IPS DF 6.9 (cell line): ENCODE data around the gene BTG3.

Experiments used
- DNase-seq: peaks from one replicate; pipeline ENCODE4 v3.0.0-alpha.2; 2013; ENCODE audit warnings: low read depth, low spot score
- H3K27ac ChIP-seq: one replicate; pipeline ENCODE4 v1.5.1; 2013; ENCODE audit warnings: low read length, control low read depth
- H3K27me3 ChIP-seq: 2 replicates; pipeline ENCODE4 v1.6.1; 2013; ENCODE audit warnings: mild to moderate bottlenecking, low read length; ENCODE audit not compliant: control insufficient read depth, insufficient read depth
- H3K36me3 ChIP-seq: 2 replicates; pipeline ENCODE4 v1.6.1; 2013; ENCODE audit warnings: low read length; ENCODE audit not compliant: control insufficient read depth, insufficient read depth
- H3K4me1 ChIP-seq: 2 replicates; pipeline ENCODE4 v1.6.1; 2013; ENCODE audit warnings: low read length; ENCODE audit not compliant: control insufficient read depth, insufficient read depth
- H3K4me3 ChIP-seq: 2 replicates; pipeline ENCODE4 v1.5.1; 2013; ENCODE audit warnings: mild to moderate bottlenecking, low read length
- H3K9me3 ChIP-seq: 2 replicates; pipeline ENCODE4 v1.6.1; 2013; ENCODE audit warnings: low read length, inconsistent platforms; ENCODE audit not compliant: control insufficient read depth, insufficient read depth
- WGBS: extraction: QIAGEN DNeasy Blood & Tissue Kit; methylation state at CpG from one replicate; pipeline ENCODE4 v1.1.7; 2013; ENCODE audit warnings: mixed read lengths, missing lambda C conversion rate; ENCODE audit not compliant: insufficient read length, insufficient coverage; 5-methylcytosine and 5-hydroxymethylcytosine counted together

The BTG3 gene

GRCh38 chr21:17597680-17598079 lies 15.0 kb downstream of the BTG3 start:
- 100% methylated on average over 1 of the region's 1 CpG for WGBS
- Histone ChIP-seq H3K27me3 (no peaks in the 10 kb centered on the region), H3K4me1 (no peaks in the 10 kb centered on the region), H3K4me3 (no peak overlapping the region), H3K36me3 (peaks cover 7% of the 10 kb centered on the region; the same call in 1 of the 2 replicates), H3K27ac (no peak overlapping the region), H3K9me3 (no peaks in the 10 kb centered on the region)
- no peak for DNase-seq

DNA sequence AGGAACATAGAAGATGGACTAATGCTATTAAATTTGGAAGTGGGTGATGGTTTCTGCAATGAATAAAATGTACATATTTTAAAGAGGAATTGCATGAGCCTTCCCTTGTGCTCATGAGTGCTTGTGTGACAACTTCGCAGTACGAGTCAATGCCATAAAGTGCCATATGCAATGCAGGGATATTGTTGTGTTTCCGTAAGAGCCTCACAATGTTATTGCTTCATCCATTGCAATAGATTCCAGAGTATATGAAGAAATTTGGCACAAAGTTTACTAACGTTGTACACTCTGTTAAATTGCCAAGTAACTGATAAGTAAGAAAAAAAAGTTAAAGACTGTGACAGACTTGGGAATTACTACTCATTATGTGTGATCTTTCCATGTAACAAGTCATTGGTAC lies 22.3 kb downstream of the BTG3 start:
- DNase-seq: no peak

DNA sequence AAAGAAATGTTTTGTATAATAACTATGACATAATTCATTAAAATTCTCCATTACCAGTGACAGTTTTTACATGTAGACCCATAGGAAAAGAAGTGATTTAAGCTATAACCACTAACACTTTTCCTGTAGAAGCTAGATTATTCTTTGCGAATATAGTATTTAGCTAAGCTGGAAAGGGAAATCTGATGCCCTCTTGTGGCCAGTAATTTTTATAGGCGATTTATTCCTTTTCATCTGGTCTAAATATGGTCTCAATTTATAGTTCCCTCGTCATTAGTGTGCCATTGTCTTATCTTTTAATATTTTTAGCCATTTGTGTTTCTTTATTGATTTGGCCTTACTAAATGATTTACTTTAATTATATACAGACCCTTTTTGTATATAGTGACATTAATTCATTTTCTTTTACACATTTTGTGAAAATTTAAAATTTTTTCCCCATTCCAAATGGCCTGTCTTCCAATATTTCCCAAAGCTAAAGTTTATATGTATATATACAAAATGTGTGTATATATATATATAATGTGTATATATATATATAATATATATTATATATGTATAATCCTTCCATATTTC lies 26.7 kb downstream of the BTG3 start:
- DNase-seq: no peak
- WGBS: no CpG with 5 or more reads among the region's 3 CpGs

More for the DNA sequence above, 22.3 kb downstream of the BTG3 start:
- Histone ChIP-seq H3K27me3 (no peaks in the 10 kb centered on the region), H3K9me3 (no peaks in the 10 kb centered on the region), H3K27ac (no peak overlapping the region), H3K4me1 (no peaks in the 10 kb centered on the region), H3K36me3 (no peaks in the 10 kb centered on the region), H3K4me3 (no peak overlapping the region)
- WGBS: no CpG with 5 or more reads among the region's 4 CpGs

DNA sequence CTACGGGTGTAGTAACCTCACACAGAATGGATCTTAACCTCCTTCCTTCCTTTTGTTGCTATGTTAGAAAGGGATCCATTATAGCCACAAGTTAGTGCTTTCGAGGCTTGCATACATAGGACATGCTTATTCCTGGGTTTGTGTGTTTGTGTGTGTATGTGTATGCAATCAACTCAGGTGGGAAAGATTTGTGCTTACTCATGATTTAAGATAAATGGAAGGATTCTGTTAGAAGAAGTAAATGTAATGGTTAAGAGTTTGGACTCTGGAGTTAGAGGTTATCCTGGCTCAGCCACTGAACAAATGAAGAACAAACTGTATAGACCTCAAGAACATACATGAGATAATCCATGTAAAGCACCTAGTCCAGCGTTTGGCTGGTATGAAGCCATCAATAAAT lies 28.8 kb downstream of the BTG3 start:
- WGBS: no CpG with 5 or more reads among the region's 3 CpGs
- Histone ChIP-seq H3K9me3 (no peaks in the 10 kb centered on the region), H3K4me3 (no peak overlapping the region), H3K4me1 (no peaks in the 10 kb centered on the region), H3K27me3 (no peaks in the 10 kb centered on the region), H3K36me3 (no peaks in the 10 kb centered on the region), H3K27ac (no peak overlapping the region)
- no peak for DNase-seq

More for the DNA sequence above, 26.7 kb downstream of the BTG3 start:
- no peaks in the 10 kb centered on the region for H3K27me3 ChIP-seq
- no peak overlapping the region for H3K27ac ChIP-seq
- H3K9me3 ChIP-seq: no peaks in the 10 kb centered on the region
- H3K4me3 ChIP-seq: no peak overlapping the region
- H3K36me3 ChIP-seq: no peaks in the 10 kb centered on the region
- no peaks in the 10 kb centered on the region for H3K4me1 ChIP-seq

DNA sequence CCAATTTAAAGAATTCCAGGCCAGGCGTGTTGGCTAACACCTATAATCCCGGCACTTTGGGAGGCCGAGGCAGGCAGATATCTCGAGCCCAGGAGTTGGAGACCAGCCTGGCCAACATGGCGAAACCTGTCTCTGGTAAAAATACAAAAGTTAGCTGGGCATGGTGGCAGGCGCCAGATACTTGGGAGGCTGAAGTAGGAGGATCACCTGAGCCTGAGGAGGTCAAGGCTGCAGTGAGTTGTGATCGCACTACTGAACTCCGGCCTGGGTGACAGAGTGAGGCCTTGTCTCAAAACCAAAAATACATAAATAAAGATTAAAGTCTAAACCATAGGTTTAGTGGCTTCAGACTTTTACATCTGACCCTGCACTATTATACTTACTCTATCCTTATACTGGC lies 32.4 kb downstream of the BTG3 start:
- no peaks in the 10 kb centered on the region for H3K9me3 ChIP-seq
- no peak for DNase-seq
- no peaks in the 10 kb centered on the region for H3K27me3 ChIP-seq
- no peak overlapping the region for H3K27ac ChIP-seq
- H3K4me1 ChIP-seq: no peaks in the 10 kb centered on the region
- H3K36me3 ChIP-seq: no peaks in the 10 kb centered on the region
- H3K4me3 ChIP-seq: no peak overlapping the region
- WGBS: no CpG with 5 or more reads among the region's 8 CpGs

- no peaks in the 10 kb centered on the region for H3K36me3 ChIP-seq
- H3K27me3 ChIP-seq: no peaks in the 10 kb centered on the region
- no peak overlapping the region for H3K27ac ChIP-seq
- no peak for DNase-seq
- no peaks in the 10 kb centered on the region for H3K9me3 ChIP-seq
- WGBS: no CpG with 5 or more reads among the region's 2 CpGs
- no peaks in the 10 kb centered on the region for H3K4me1 ChIP-seq
- no peak overlapping the region for H3K4me3 ChIP-seq
Measured at GRCh38 chr21:17578876-17579275, 33.8 kb downstream of the BTG3 start.

DNA sequence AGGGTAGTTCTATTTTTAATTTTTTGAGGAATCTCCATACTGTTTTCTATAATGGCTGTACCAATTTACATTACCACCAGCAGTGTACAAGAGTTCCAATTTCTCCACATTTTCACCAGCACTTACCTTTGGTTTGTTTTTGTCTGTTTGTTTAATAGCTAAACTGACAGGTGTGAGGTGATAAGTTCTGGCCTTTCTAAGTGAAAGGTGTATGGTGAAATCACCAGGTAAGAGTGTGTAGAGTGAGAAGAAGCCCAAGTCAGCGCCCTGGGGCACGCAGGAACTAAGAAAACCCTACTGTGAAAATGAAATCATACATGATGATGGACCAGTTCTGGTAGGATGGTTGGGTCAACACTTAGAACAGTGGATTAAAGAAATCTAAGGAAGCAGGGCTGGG lies 34.5 kb downstream of the BTG3 start:
- WGBS: no CpG with 5 or more reads among the region's 2 CpGs
- Histone ChIP-seq H3K9me3 (no peaks in the 10 kb centered on the region), H3K4me3 (no peak overlapping the region), H3K27ac (no peak overlapping the region), H3K4me1 (no peaks in the 10 kb centered on the region), H3K27me3 (no peaks in the 10 kb centered on the region), H3K36me3 (no peaks in the 10 kb centered on the region)
- no peak for DNase-seq

DNA sequence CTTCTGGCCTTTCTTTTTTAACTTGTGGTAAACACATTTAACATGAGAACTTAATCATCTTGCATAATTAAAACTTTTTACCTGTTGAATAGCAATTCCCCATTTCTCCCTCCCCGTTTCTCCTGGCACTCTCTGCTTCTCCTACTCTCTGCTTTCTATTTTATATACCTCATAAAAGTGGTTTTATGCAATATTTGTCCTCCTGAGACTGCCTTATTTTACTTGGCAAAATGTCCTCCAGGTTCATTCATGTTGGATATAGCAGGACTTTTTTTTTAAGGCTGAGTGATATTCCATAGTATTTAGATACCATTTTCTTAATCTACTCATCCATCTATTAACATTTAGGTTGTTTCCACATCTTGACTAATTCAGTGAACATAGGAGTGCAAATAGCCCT lies 35.0 kb downstream of the BTG3 start:
- H3K36me3 ChIP-seq: no peaks in the 10 kb centered on the region
- H3K27ac ChIP-seq: no peak overlapping the region
- no peaks in the 10 kb centered on the region for H3K4me1 ChIP-seq
- H3K4me3 ChIP-seq: no peak overlapping the region
- H3K27me3 ChIP-seq: no peaks in the 10 kb centered on the region
- no peaks in the 10 kb centered on the region for H3K9me3 ChIP-seq
- DNase-seq: no peak
- WGBS: no CpG with 5 or more reads among the region's 1 CpG

- DNase-seq: no peak
- H3K4me1 ChIP-seq: no peaks in the 10 kb centered on the region
- no peak overlapping the region for H3K27ac ChIP-seq
- no peaks in the 10 kb centered on the region for H3K9me3 ChIP-seq
- no peaks in the 10 kb centered on the region for H3K36me3 ChIP-seq
- H3K27me3 ChIP-seq: no peaks in the 10 kb centered on the region
- WGBS: no CpG with 5 or more reads among the region's 5 CpGs
- no peak overlapping the region for H3K4me3 ChIP-seq
Measured at GRCh38 chr21:17576080-17576835, 36.4 kb downstream of the BTG3 start.

DNA sequence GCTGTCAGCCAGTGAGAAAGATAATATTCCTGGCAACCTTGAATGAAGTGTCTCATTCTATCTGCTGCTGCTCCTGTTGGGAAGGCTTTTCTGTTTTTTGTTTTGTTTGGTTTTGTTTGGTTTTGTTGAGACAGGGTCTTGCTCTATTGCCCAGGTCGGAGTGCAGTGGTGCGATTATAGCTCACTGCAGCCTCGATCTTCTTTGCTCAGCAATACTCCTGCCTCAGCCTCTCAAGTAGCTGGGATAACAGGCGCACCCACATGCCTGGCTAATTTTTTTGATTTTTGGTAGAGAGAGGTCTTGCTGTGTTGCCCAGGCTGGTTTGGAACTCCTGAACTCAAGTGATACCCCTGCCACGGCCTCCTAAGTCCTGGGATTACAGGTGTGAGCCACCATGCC lies 37.6 kb downstream of the BTG3 start:
- Histone ChIP-seq H3K4me1 (no peaks in the 10 kb centered on the region), H3K27ac (no peak overlapping the region), H3K27me3 (no peaks in the 10 kb centered on the region), H3K4me3 (no peak overlapping the region), H3K36me3 (no peaks in the 10 kb centered on the region), H3K9me3 (no peaks in the 10 kb centered on the region)
- no peak for DNase-seq
- no CpG with 5 or more reads among the region's 5 CpGs for WGBS

- H3K9me3 ChIP-seq: no peaks in the 10 kb centered on the region
- no peak overlapping the region for H3K27ac ChIP-seq
- no peaks in the 10 kb centered on the region for H3K4me1 ChIP-seq
- no peaks in the 10 kb centered on the region for H3K27me3 ChIP-seq
- no CpG with 5 or more reads among the region's 6 CpGs for WGBS
- no peak overlapping the region for H3K4me3 ChIP-seq
- DNase-seq: no peak
- H3K36me3 ChIP-seq: no peaks in the 10 kb centered on the region
Measured at GRCh38 chr21:17572431-17572830, 40.3 kb downstream of the BTG3 start.
